T-helper 2 cell treated with Interferon-gamma antibody and Interleukin-4, amounts not matched to agents 5 μg/mL and 100 μg/mL, for 36 hours (primary cell): ENCODE data around the gene ST3GAL3.
"Not testable (repeated sequence)": the region's sequence is repeated elsewhere in the genome, so short reads cannot be mapped to it uniquely, and the experiment has no call there.

Experiments used
- DNase-seq: peaks from one replicate; pipeline ENCODE4 v3.0.0; 2021; ENCODE audit warnings: low spot score
- H3K27ac Mint-ChIP-seq: one replicate; pipeline ENCODE4 v1.8.0; 2021; ENCODE audit warnings: mild to moderate bottlenecking, mixed read lengths
- H3K27me3 Mint-ChIP-seq: one replicate; pipeline ENCODE4 v1.8.0; 2021; ENCODE audit warnings: low read depth, mixed read lengths
- H3K36me3 Mint-ChIP-seq: one replicate; pipeline ENCODE4 v1.8.0; 2021; ENCODE audit warnings: low read depth, mixed read lengths
- H3K4me1 Mint-ChIP-seq: one replicate; pipeline ENCODE4 v1.8.0; 2021; ENCODE audit warnings: low read depth, mixed read lengths
- H3K4me3 Mint-ChIP-seq: one replicate; pipeline ENCODE4 v1.8.0; 2022; ENCODE audit warnings: mild to moderate bottlenecking, moderate library complexity, mixed read lengths
- H3K9me3 Mint-ChIP-seq: one replicate; pipeline ENCODE4 v1.8.0; 2021; ENCODE audit warnings: mixed read lengths

The ST3GAL3 gene

DNA sequence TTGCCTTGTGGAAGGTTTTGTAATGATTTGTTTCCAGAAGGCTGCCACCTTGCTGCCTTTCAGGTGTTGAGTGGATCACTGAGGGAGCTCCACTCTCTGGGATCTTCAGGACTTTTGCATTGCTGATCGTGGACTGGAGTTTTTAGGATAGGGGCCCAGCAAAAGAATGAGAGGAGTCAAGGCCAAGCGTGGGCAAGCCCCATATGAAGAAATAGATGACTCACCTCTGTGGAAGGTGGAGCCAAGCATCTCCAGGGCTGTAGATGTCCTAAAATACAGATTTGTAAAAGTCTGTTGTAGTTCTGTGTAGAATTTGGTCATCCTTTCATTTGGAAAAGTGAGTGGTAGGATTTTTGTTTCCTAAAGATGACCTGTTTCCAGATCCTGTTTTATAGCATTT is 67.0 kb downstream of the ST3GAL3 start:
- peaks cover 23% of the 10 kb centered on the region for H3K36me3 Mint-ChIP-seq
- DNase-seq: no peak
- H3K4me1 Mint-ChIP-seq: peaks cover 7% of the 10 kb centered on the region
- no peak overlapping the region for H3K4me3 Mint-ChIP-seq
- no peaks in the 10 kb centered on the region for H3K27me3 Mint-ChIP-seq
- H3K9me3 Mint-ChIP-seq: peaks cover 3% of the 10 kb centered on the region
- no peak overlapping the region for H3K27ac Mint-ChIP-seq

DNA sequence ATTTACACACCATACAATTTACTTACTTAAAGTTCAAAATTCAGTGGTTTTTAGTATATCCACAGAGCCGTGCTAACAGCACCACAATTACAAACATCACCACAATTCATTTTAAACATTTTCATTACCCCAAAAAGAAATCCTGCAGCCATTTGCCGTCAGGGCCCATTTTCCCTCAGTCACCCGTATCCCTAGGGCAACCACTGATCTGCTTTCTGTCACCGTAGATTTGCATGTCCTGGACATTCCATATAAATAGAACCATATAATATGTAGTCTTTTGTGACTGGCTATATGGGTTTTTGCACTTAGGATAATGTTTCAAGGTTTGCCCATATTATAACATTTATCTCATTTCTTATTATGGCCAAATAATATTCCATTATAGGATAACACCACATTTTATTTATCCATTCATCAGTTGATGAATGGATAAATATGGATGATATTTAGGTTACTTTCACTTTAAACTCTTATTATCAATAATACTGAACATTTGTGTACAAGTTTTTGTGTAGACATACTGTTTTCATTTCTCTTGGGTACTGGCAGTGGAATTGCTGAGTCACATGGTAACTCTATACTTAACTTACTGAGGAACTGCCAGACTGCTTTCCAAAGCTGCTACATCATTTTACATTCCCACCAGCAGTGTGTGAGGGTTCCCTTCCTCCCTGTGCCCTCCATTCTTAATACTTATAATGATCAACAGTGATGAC is 68.9 kb downstream of the ST3GAL3 start:
- Mint-ChIP-seq H3K27me3 (no peaks in the 10 kb centered on the region), H3K27ac (no peak overlapping the region), H3K36me3 (peaks cover 37% of the 10 kb centered on the region), H3K4me3 (no peak overlapping the region), H3K9me3 (peaks cover 17% of the 10 kb centered on the region), H3K4me1 (peaks cover 14% of the 10 kb centered on the region)
- no peak for DNase-seq

DNA sequence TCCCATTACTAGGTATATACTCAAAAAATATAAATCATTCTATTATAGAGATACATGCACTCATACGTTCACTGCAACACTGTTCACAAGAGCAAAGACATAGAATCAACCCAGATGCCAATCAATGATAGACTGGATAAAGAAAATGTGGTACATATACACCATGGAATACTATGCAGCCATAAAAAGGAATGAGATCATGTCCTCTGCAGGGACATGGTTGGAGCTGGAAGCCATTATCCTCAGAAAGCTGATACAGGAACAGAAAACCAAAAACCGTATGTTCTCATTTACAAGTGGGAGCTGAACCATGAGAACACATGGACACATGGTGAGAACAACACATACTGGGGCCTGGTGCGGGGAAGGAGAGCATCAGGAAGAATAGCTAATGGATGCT is 70.6 kb downstream of the ST3GAL3 start:
- H3K27me3 Mint-ChIP-seq, H3K27ac Mint-ChIP-seq, DNase-seq, H3K4me3 Mint-ChIP-seq: not testable (repeated sequence)
- peaks cover 17% of the 10 kb centered on the region for H3K9me3 Mint-ChIP-seq
- peaks cover 15% of the 10 kb centered on the region for H3K4me1 Mint-ChIP-seq
- peaks cover 45% of the 10 kb centered on the region for H3K36me3 Mint-ChIP-seq

DNA sequence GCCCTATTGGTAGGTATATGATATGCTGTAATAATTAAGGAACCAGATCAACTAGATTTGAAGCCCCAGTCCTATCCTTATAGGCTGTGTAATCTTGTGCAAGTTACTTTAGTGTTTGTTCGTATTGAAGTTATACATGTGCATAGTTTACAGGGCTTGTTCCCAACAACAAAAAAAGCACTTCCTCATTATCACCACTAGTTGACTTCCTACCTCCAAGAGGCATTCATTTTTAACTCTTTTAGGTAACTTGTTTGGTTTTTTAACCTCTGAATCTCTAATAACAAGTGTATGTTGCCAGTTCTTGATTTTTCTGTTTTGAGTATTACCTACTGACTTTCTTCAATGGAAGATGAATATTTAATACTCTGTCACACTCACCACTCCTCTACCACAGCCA is 71.9 kb downstream of the ST3GAL3 start:
- Mint-ChIP-seq H3K4me1 (peaks cover 13% of the 10 kb centered on the region), H3K9me3 (peaks cover 17% of the 10 kb centered on the region), H3K27ac (peak overlapping the region; percentile 68), H3K27me3 (no peaks in the 10 kb centered on the region), H3K36me3 (peaks cover 41% of the 10 kb centered on the region), H3K4me3 (peak overlapping the region; percentile 13)
- no peak for DNase-seq

DNA sequence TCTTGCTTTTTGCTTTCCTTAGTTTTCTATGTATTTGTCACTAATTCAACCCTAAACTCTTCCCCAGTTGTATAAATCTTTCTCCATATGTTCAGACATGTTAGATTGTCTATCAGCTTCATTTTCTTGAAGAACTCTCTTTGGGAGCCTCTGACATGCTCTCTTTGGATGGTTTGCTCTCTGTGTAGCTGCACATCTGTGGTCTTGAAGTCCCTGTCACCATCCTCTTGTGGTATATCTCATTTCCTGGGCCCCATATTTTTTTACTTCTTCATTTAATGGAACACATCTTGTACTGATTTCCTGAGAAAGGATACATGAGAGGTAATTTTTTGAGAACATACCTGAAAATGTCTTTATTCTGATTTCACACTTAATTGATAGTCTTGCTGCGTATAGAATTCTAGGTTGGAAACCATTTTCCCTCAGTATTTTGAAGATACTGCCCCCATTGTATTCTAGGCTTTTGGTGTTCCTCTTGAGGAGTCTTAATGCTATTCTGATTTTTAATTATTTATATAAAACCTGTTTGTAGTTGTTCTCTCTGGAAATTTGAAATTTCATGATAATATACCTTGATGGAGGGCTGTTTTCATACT is 72.6 kb downstream of the ST3GAL3 start:
- Mint-ChIP-seq H3K27me3 (no peaks in the 10 kb centered on the region), H3K27ac (peak overlapping the region; percentile 68), H3K4me3 (peak overlapping the region; percentile 13)

DNA sequence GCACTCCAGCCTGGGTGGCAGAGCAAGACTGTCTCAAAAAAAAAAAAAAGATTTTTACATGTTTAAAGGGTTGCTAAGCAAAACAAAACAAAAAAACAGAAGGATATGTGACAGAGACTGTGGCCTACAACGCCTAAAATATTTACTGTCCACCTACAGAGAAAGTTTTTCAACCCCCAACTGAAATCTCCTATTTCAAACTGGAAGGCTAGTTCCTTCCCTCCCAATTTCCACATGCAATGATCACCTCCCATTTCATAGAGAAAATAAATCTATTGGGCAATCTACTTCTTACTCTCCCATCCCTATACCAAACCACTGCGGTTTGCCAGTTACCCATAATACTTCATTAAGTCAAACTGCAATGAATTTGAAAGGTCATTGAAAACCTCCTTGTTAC is 74.2 kb downstream of the ST3GAL3 start:
- Mint-ChIP-seq H3K4me3 (no peak overlapping the region), H3K9me3 (peaks cover 17% of the 10 kb centered on the region), H3K4me1 (peaks cover 13% of the 10 kb centered on the region), H3K27me3 (no peaks in the 10 kb centered on the region), H3K27ac (no peak overlapping the region), H3K36me3 (peaks cover 36% of the 10 kb centered on the region)
- DNase-seq: no peak

More for the DNA sequence above, 72.6 kb downstream of the ST3GAL3 start:
- Mint-ChIP-seq H3K4me1 (peaks cover 13% of the 10 kb centered on the region), H3K9me3 (peaks cover 17% of the 10 kb centered on the region), H3K36me3 (peaks cover 39% of the 10 kb centered on the region)
- DNase-seq: no peak

DNA sequence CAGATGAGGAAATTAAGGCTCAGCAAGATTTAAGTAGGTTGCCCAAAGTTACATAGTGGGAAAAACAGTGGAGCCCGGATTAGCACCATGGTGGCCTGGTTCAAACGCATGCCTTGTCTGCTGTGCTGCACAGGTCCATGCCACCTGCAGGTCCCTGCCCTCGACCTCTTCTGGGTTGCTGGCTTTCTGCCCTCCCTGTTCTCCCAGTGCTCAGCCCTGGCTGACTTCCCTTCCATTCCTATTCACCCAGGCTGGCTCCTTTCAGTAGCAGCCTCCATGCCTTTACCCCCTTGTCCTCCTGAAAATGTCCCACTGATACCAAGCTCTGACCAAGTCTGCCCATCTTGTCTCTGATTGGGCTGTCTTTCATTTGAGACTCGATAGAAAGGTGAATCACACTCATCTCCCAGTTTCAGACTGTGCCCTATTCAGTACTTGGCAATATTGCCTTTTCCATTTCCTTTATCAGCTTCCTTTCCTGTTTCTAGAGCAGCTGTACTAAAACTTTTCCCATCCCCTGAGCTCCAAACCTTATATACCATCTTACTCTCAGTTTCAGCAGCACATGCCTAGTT is 75.8 kb downstream of the ST3GAL3 start:
- Mint-ChIP-seq H3K9me3 (peaks cover 17% of the 10 kb centered on the region), H3K27ac (no peak overlapping the region), H3K4me1 (peaks cover 13% of the 10 kb centered on the region), H3K27me3 (no peaks in the 10 kb centered on the region), H3K4me3 (no peak overlapping the region), H3K36me3 (peaks cover 25% of the 10 kb centered on the region)
- no peak for DNase-seq

DNA sequence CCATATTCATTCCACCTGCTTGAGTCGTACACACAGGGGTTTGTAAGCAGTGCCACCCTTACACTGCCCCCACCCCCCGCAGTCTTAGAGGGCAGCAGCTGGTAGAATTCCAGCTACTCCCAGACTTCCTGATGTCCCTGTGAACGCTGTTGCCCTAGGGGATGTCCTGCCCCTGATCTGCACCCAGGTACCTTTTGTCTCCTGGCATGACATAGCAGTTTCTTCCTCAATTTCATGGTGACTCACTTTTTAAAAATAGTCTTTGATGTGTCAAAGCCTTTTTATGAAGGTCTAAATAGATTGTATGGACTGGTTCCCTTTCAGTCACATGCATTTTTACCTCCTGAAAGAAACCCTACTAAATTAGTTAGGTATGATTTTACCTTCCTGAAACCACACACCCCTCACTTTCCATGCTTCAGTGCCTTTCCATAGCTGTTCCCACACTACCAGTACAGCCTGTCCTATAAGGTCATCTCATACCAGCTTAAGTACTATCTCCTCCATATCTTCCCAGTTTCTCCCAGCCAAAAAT is 76.4 kb downstream of the ST3GAL3 start:
- no peak for DNase-seq

DNA sequence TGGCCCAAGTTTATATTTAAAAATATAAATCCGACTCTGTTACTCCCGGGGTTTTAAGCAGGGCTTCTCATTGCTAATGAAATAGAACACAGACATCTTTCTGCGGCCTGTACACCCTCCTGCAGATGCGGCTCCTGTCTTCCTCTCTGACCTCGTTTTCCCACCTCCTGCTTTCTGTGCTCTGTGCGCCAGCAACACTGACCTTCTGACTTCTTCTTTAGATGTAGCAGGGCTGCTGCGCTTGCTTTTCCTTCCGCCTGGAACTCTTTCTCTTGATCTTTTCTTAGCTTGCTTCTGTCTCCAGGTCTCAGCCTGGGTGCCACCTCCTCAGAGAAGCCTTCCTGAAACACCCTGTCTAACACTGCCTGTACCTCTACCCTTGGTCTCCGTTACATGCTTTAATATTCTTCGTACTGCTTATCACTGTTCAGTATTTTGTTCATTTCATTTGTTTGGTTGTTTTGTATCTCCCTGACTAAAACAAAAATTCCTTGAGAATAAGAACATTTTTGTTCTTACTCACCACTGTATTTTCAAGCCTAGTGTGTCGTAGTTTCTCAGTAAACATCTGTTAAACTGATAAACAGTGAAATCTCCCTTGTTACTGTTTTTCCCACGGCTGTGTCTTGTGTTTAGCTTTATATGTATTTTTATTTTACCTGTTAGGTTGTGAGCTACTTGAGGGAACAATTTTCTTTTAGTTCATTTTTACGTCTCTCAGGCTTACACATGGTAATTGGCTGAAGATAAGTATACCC is 79.0 kb downstream of the ST3GAL3 start:
- Mint-ChIP-seq H3K9me3 (no peaks in the 10 kb centered on the region), H3K36me3 (peaks cover 10% of the 10 kb centered on the region), H3K4me1 (peaks cover 8% of the 10 kb centered on the region), H3K27me3 (no peaks in the 10 kb centered on the region), H3K27ac (no peak overlapping the region), H3K4me3 (no peak overlapping the region)
- no peak for DNase-seq

More for the DNA sequence above, 76.4 kb downstream of the ST3GAL3 start:
- Mint-ChIP-seq H3K36me3 (peaks cover 25% of the 10 kb centered on the region), H3K9me3 (peaks cover 17% of the 10 kb centered on the region), H3K27ac (no peak overlapping the region), H3K27me3 (no peaks in the 10 kb centered on the region), H3K4me3 (no peak overlapping the region), H3K4me1 (peaks cover 13% of the 10 kb centered on the region)

DNA sequence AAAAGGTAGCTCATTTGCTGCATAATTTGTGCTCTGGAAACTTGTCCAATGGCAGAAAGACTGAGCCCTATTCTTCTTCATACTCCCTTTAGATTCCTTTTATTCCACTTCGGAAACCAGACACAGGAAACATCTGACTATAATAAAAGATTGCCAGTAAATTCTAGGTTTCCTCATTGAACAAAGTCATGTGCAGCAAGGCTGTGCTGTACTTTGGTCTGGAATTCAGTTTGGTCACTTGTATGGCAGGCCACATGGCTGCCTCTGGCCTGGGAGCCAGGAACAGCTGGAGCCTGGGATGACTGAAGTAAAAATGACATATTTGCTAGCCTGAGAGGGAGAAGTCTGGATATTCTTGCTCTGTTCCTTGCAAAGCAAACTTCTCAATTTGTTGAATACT is 79.6 kb downstream of the ST3GAL3 start:
- H3K4me1 Mint-ChIP-seq: peaks cover 8% of the 10 kb centered on the region
- no peak for DNase-seq

DNA sequence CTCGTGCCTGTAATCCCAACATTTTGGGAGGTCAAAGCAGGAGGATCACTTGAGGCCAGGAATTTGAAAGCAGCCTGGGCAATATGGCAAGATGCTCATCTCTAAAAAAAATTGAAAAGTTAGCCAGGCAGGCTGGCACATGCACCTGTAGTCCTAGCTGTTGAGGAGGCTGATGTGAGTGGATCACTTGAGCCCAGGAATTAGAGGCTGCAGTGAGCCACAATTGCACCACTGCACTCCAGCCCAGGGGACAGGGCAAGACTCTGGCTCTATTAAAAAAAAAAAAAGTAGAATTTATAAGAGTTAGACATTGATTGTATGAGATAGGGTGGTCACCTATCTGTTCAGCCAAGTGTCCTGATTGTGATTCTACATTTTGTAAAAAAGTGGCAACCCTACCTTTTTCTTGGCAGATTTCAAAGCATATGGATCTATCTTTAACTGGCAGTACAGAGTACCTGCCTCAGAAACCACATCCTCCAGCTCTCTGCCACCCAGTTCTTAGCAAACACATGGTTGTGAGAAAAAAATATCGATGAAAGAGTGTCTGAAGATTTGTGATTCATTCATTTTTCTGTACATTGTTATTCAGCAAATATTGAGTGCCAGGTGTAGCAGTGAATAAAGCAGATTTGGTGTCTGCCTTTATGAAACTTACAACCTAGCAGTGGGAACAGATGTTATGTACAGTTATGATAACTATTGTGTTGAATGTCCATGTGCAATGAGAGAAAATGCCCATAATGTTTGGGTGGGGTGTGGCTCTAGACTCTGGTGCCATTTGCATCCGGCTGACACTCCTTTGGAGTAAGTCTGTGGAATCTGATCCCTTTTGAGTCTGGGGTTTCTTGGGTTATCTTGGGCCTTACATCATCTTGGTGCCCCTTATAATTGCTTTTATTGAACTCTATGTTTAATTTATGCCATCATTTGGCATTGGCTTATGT is 82.5 kb downstream of the ST3GAL3 start:
- Mint-ChIP-seq H3K9me3 (no peaks in the 10 kb centered on the region), H3K36me3 (peaks cover 4% of the 10 kb centered on the region), H3K27ac (no peak overlapping the region), H3K4me1 (peaks cover 7% of the 10 kb centered on the region), H3K4me3 (no peak overlapping the region), H3K27me3 (no peaks in the 10 kb centered on the region)
- DNase-seq: no peak

More for the DNA sequence above, 79.6 kb downstream of the ST3GAL3 start:
- no peaks in the 10 kb centered on the region for H3K9me3 Mint-ChIP-seq
- H3K27me3 Mint-ChIP-seq: no peaks in the 10 kb centered on the region
- H3K36me3 Mint-ChIP-seq: peaks cover 7% of the 10 kb centered on the region
- H3K27ac Mint-ChIP-seq: no peak overlapping the region
- no peak overlapping the region for H3K4me3 Mint-ChIP-seq

DNA sequence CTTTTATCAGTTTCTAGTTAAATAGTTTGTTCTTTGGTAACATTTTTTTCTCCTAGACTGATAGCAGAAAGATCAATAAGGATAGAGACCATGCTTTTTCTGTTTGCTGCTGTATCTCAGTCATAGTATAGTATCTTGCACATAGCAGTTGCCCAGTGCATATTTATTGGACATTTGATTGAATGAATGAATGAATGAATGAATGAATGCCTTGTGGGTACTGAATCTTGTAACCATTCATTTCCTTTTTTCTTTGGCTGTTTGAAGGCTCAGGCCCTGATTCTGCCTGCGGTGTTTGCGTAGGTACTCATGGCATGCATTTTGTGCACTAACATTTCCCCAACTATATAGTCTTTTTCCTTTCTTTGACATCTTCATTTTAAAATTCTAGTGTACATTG is 83.9 kb downstream of the ST3GAL3 start:
- H3K9me3 Mint-ChIP-seq: no peaks in the 10 kb centered on the region
- no peaks in the 10 kb centered on the region for H3K27me3 Mint-ChIP-seq
- no peak for DNase-seq
- H3K4me1 Mint-ChIP-seq: peaks cover 7% of the 10 kb centered on the region
- no peak overlapping the region for H3K4me3 Mint-ChIP-seq
- peaks cover 6% of the 10 kb centered on the region for H3K36me3 Mint-ChIP-seq
- no peak overlapping the region for H3K27ac Mint-ChIP-seq

DNA sequence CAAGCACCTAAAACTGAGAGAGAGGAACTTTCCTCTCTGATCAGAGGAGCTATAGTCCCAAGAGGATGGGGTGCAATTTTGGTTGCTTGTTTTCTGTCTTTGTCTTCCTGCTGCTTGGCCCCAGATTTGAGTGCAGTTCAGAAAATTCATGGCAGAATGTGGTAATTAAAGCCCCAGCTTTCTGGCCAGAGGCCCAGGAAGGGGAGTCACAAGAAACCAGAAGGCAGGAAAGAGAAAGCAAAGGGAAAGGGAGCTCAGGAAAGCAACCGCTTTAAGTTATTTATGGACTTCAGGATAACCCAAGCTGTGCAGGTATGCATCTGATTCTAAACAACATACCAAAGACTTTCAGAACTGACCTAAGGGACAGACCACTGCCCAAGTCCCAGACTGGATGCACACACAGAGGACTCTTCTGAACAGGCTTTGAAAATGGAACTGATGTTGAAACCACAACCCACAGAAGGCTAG is 88.8 kb downstream of the ST3GAL3 start:
- Mint-ChIP-seq H3K27ac (no peak overlapping the region), H3K4me3 (no peak overlapping the region), H3K4me1 (peaks cover 11% of the 10 kb centered on the region), H3K36me3 (peaks cover 9% of the 10 kb centered on the region), H3K9me3 (no peaks in the 10 kb centered on the region), H3K27me3 (no peaks in the 10 kb centered on the region)
- DNase-seq: no peak
